HG03159 (cell line): ENCODE data around the gene TBKBP1.
"Not testable (repeated sequence)": the region's sequence is repeated elsewhere in the genome, so short reads cannot be mapped to it uniquely, and the experiment has no call there.

Experiments
- ATAC-seq: cut with Tn5 transposase; IDR thresholded peaks from one replicate; pipeline ENCODE4 v1.9.1; 2021; ENCODE audit warnings: mild to moderate bottlenecking, moderate library complexity; ENCODE audit not compliant: unreplicated experiment

TBKBP1 gene

DNA sequence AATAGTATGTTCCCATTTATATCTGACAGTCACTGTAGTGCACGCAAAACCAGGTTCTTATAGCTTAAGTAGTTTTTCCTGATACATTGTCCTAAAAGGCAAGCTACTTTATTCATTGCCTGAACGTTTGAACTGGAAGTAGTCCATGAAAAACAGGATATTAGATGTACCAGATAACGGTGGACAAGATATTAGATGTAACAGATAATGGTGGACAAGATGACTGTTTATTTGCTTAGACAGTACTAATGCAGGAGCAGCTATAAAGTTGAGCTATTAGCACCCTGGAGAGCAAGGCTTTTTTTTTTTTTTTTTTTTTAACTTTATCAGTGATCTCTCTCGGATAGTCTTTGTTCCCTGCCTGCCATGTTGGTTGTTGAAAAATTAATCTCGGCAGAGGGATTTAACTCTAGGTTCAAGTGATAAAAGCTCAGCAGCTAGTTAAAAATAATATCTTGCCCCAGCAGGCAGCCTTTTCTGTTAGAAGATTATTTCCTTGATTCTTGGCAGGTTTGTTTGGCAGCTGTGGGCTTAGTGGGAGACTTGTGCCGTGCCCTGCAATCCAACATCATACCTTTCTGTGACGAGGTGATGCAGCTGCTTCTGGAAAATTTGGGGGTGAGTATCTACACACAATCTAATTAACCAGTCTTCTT, 17.3 kb upstream of the TBKBP1 start:
- ATAC-seq: no peak

- ATAC-seq: no peak
Observed at GRCh38 chr17:47678196-47678595, 15.8 kb upstream of the TBKBP1 start.

DNA sequence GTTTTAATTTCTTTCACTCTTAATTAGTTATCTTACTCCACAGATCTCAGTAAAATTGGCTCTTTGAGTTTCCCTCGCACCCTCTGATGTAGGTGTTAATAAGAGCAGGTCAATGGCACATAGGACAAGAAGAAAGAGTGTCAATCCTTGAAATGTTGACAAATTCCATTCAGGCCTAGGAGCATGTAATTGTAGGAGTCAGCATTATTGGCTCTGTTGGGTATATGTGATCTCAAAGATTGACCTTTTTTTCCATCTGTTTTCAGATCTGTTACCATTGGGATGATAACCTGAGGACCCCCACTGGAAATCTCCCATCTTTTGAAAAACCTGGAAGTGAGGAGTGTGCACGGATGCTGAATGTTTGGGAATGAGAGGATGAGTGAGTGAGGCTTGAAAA, 11.8 kb upstream of the TBKBP1 start:
- no peak for ATAC-seq

DNA sequence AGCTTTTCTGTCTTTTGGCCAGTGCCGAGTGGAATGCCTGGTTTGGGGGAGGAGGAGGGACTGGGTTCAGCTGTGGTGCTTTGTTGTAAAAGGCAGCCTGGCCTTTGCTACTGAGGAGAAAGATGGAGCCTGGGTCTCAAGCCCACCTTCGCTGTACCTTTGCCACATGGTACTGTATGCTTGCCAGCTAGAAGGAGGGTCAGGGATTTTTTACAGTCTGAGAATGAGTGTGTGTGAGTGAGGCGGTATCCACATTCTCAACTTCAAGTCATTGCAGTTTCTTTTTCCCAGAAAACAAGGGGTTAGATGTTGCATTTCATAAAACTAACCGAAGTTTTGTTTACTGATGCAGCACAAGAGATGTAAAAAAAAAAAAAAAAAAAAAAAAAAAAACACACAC, 11.2 kb upstream of the TBKBP1 start:
- not testable (repeated sequence) for ATAC-seq

DNA sequence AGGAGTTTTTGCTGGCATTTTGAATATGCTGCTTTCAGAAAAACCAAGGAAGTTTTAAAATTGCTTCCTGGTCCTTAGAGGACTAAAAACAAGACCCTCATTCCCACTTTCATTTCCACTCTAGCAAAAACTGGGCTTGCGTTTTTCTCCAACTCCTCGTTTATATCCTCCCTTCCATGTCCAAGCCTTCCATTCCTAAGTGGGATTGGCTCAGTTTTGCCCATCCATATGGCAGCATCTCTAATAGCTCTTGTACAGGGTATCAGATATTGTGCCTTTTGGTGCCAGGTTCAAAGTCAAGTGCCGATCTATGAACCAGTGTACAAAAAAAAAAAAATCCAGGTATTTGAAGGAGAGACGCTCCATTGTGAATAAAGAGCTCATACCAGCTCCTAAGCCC, 9.9 kb upstream of the TBKBP1 start:
- ATAC-seq: no peak

DNA sequence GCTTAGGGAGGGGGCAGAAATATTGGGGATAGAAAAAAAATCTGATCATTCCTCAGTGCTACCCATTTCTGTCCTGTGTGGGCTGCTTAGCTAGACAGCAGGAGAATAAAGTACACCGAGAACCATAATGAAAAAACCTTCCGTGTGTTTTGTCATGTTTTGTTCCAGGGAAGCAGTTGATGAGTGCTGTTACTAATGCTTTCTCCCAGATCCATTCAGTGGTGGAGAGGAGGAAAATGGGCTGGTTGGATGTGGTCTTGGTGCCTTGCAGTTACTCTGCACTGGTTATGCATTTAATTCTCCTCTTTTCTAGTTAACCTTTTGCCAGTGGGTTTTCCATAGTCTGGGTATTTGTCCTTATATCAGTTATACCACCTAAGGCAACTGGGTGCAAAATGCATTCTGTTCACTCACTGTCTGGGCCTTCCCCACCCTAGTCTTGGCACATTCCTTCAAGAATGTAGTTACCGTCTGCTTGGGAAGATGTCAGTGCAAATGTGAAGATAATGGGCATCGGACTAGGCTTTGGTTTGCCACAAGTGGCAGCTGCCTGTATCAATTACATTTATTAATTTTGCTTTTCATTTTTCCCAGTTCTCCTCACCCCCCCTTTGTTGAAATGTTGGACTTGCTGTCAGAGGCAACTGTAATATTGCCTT, 9.3 kb upstream of the TBKBP1 start:
- no peak for ATAC-seq

GRCh38 chr17:47685556-47686275, 8.2 kb upstream of the TBKBP1 start:
- no peak for ATAC-seq

DNA sequence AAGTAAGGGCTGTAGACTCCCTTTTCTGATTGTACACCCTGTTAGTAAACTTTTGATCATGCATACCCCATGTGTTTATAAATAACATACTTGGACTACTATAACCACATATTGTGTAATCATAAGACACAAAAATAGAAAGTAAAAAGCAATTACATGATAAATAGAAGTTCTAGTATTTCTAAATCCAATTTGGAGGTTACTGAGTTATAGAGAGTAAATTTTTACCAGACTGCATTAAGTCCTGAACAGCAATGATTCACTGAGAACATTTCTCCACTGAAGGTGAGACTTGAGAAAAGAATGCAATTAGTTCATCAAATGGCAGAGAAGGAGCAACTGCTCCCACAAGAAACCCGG, 7.7 kb upstream of the TBKBP1 start:
- no peak for ATAC-seq

DNA sequence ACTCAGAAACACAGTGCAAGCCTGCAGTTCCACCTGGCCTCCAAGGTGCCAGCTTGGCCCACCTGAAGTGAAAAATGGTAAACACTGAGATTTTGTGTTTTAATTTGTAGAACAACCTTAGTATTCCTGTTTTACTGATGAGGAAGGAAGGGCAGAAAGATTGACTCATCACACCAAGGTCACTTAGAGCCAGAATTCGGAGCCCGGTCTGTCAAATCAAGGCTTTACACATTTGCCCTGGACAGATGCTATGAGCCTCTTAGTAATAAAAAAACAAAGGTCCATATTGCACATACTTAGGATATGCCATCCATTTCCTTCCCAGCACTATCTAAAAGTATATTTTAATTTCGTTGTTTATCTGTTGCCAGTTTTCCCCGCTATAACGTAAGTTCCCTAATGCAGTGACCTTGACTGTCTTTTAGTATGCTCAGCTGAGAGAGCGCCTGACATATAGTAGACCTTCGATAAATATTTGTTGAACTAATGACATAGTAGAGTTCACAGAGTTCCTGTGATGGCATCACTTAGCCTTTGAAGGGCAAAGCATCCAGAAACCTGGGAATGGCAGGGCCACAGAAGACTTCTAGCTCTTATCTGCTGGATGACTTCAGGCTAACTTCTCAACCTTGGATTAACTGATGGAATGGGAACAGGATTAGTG, 7.2 kb upstream of the TBKBP1 start:
- ATAC-seq: no peak

GRCh38 chr17:47687328-47687690, 6.7 kb upstream of the TBKBP1 start:
- ATAC-seq: no peak

GRCh38 chr17:47687748-47688147, 6.2 kb upstream of the TBKBP1 start:
- ATAC-seq: no peak

DNA sequence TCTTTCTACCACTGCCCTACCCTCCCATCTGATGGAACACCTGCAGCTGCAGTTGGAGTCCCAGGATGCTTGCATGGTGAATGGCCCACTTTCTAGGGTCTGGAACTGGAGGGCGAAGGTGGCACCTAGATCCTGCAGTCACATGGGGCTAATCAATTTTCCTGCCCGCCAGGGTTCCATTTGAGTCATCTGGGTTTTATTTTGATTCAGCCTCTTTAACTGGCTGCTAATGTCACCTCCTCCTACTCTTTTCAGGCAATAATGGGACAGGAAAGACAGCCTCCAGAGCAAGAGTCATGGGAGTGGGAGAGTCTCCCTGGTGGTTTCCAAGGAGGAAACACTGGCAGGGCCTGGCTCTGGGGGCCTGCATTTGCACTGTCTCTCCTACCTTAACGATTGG, 3.8 kb upstream of the TBKBP1 start:
- no peak for ATAC-seq

GRCh38 chr17:47692137-47692894, 1.6 kb upstream of the TBKBP1 start:
- ATAC-seq: no peak

DNA sequence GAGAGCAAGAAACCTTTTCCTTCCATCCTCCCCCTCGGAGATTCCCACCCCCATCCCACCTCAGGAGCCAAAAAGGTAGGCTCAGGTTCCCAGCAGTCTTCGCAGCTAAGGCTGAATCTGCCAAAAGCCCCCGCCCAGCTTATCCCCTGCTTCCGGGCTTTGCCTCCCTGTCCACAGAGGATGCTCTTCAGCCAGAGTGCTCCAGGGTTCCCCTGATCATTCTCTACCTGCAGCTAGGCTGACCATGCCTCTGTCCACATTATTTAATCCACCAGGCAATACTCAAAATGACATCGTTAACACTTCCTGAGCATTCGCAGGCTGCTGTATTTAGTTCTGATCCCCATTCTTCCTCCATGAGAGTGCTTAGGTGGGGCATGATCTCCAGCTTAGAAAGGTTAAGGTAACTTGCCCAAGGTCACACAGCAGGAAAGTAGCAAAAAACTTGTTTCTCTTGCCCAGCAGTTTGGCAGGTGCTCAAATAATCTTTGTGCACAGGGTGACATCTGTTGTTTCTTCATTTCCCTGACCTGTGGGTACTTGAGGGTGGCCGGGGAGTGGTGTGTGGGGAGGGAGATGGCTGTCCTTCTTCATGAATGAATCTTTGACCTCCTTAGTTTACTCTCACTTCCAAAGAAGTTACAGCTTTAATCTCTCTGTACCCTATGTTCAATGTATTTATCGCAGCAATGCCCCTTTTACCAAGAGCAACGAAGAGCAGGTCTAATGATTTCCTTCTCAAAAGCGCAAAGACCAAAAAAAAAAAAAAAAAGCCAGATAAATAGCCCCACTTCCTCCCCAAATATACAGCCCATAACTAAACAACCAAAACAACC, 848 bp upstream of the TBKBP1 start:
- no peak for ATAC-seq

DNA sequence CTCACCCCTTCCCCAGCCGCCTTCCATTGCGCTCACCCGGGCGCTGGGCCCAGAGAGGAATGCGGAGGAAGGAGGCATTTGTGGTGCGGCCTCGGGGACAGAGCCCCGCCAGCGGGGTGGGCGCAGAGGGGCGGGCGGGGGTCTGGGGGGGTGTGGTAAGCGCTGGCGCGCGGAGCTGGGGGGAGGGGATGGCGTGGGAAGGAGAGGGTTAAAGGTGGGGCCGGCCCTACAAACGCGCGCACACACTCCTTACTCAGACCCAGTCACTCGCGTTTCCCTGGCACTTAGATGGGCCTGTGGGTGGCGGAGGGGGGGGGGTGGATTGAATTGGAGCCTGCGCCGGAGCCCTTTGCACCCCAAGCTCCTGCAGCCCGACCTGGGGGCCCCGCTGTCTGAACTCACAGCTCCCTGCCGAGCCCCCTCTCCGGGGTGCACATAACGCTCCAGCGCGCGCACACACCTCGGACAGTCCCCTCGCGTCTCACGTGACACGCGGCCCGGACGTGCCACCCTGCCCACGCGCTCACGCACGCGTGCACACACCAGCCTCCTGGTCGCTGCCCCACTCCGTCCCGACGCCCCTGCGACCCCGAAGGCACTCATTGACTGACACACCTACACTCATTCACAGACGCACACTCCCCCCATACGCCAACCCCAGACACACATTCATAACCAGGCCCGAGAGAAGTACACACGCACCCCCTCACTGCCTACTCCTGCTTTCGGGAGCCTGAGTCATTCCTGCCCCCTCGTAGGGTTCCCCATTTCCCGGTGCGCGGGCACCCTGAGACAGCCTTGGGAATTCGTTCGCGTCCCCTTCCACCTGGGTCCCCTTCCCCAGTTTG, 844 bp downstream of the TBKBP1 start:
- no peak for ATAC-seq

GRCh38 chr17:47695429-47696376, 1.7 kb downstream of the TBKBP1 start:
- ATAC-seq: no peak

DNA sequence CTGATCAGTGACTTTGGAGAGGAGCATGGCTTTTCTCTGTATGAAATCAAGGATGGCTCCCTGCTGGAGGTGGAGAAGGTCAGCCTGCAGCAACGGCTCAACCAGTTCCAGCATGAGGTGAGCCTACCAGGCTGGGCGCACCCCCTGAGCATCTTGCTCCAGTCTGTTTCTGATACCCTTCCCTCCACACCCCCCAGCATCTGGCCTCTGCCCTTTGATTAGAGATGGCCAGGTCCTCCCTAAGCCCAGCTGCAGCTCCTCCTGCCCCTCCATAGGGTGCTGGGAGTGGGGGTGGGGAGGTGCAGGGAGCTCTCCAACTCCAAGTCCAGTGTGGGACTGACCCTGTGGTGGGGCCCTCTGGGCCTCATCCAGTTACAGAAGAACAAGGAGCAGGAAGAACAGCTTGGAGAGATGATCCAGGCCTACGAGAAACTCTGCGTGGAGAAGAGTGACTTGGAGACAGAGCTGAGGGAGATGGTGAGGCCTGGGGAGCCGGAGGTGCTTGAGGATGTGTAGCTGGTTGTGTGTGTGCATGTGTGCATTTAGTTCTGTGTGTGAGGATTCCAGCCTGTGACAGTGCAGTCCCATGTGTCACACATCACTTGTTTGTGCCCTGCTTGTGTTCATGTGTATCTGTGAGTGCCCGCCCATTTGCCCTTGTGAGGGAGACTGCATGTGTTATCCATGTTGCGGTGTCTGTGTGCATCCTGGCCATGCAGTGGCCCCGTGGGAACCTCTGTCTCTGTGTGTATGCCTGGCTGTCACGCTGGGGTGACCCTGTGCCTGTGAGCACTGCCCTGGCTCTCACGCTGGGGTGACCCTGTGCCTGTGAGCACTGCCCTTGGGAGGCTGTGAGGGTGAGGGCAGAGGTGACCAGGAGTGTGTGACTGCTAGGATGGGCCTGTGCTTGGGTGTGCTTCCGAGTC, 3.0 kb downstream of the TBKBP1 start:
- no peak for ATAC-seq
